ENCODE data around the gene MRAS. TPM values are rescaled to one million over a fixed set of nuclear protein-coding genes. Genes with fewer than 3 reads are reported as not detected.

MRAS gene
- total RNA-seq, 1 experiment from 2014 or later: 13.2 TPM

DNA sequence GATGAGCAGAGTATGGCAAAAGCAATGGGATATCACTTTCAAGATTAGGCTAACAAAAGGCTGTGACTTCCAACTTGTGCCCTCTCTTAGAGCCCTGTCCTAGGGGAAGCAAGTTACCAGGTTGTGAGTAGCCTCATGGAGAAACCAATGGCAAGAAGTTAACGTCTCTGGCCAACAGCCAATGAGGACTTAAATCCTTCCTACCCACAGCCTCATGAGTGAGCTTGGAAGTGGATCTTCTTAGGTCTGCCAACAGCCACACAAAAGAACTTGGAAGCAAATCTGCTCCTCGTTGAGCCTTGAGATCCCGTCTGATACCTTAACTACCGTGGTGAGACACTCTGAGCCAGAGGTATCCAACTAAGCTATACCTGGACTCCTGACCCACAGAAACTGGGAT, 24.4 kb upstream of the MRAS start:
- intact Hi-C loops (cut with micrococcal nuclease; ENCODE audit: unreplicated experiment): no loop called here
- DNase-seq: no peak
- no peak overlapping the region for H3K4me3 Mint-ChIP-seq (ENCODE audit: low read depth, unreplicated experiment)
- peaks cover under 1% of the 10 kb centered on the region for H3K36me3 Mint-ChIP-seq (ENCODE audit: insufficient read depth, unreplicated experiment)
- H3K9me3 Mint-ChIP-seq (ENCODE audit: low read depth, unreplicated experiment): no peaks in the 10 kb centered on the region
- BruUV-seq (replicated peaks): no TSS peak
- H3K27ac Mint-ChIP-seq (ENCODE audit: unreplicated experiment): no peak overlapping the region
- TF ChIP-seq, protein P1, sequence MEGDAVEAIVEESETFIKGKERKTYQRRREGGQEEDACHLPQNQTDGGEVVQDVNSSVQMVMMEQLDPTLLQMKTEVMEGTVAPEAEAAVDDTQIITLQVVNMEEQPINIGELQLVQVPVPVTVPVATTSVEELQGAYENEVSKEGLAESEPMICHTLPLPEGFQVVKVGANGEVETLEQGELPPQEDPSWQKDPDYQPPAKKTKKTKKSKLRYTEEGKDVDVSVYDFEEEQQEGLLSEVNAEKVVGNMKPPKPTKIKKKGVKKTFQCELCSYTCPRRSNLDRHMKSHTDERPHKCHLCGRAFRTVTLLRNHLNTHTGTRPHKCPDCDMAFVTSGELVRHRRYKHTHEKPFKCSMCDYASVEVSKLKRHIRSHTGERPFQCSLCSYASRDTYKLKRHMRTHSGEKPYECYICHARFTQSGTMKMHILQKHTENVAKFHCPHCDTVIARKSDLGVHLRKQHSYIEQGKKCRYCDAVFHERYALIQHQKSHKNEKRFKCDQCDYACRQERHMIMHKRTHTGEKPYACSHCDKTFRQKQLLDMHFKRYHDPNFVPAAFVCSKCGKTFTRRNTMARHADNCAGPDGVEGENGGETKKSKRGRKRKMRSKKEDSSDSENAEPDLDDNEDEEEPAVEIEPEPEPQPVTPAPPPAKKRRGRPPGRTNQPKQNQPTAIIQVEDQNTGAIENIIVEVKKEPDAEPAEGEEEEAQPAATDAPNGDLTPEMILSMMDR (IDR thresholded peaks at IDR 0.05; ENCODE audit: unreplicated experiment): no peak
- H3K4me1 Mint-ChIP-seq (ENCODE audit: low read depth, unreplicated experiment): no peaks in the 10 kb centered on the region
- CTCF ChIA-PET: no interaction called here
- peaks cover 33% of the 10 kb centered on the region for H3K27me3 Mint-ChIP-seq (ENCODE audit: unreplicated experiment)

DNA sequence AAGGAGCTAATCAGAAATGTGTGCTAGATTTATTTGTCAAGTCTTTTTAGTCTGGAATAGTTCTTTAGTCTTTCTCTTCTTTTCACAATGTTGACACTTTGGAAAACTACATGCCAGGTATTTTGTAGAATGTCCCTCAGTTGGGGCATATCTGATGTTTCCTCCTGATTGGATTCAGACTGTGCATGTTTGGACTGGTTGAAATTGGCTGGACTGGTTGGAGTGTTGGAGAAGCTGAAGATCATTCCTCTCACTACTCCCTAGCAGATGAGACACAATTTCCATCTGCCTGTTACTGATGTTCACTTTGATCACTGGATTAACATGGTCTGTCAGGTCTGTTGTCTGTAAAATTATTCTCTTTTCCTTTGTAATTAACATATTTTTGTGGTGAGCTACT, 22.4 kb upstream of the MRAS start:
- peaks cover 12% of the 10 kb centered on the region for H3K36me3 Mint-ChIP-seq (ENCODE audit: insufficient read depth, unreplicated experiment)
- H3K4me3 Mint-ChIP-seq (ENCODE audit: low read depth, unreplicated experiment): no peak overlapping the region
- TF ChIP-seq, protein P1 (IDR thresholded peaks at IDR 0.05; ENCODE audit: unreplicated experiment): no peak
- no peak overlapping the region for H3K27ac Mint-ChIP-seq (ENCODE audit: unreplicated experiment)
- intact Hi-C loops (cut with micrococcal nuclease; ENCODE audit: unreplicated experiment): no loop called here
- H3K9me3 Mint-ChIP-seq (ENCODE audit: low read depth, unreplicated experiment): no peaks in the 10 kb centered on the region
- no peak for DNase-seq
- H3K27me3 Mint-ChIP-seq (ENCODE audit: unreplicated experiment): peaks cover 21% of the 10 kb centered on the region
- no TSS peak for BruUV-seq (replicated peaks)
- CTCF ChIA-PET: interaction anchor here (0.6 kb wide), 1 partner anchor 37 kb away, joined by 9 read pairs; no protein-coding TSS in a partner anchor
- H3K4me1 Mint-ChIP-seq (ENCODE audit: low read depth, unreplicated experiment): peaks cover 7% of the 10 kb centered on the region

DNA sequence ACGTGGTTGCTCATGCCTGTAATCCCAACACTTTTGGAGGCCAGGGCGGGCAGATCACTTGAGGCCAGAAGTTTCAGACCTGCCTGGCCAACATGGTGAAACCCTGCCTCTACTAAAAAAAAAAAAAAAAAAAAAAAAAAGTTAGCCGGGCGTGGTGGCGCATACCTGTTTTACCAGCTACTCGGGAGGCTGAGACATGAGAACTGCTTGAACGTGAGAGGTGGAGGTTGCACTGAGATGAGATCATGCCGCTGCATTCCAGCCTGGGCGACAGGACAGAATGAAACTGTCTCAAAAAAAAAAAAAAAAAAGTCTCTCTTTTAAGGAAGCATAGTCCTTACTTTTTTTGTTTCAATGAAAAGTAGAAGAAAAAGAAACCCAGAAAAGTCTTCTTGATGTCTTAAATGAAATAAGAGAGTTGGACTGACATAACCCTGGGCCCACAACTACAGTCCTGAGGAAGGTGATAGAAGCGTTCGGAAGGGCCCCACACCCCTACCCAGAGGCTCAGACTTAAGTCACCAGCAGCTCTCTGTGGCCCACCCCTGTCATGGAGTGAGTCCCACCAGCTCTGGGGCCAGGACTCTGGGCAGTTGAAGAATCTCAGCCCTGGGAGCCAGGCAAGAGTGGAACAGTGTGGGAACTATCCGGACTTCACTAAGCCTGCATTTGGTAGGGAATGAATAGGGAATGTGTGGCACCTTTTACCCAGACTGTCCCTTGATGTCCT, 21.3 kb upstream of the MRAS start:
- CTCF ChIA-PET: interaction anchor here (0.6 to 0.7 kb wide), 3 partner anchors 13 to 1510 kb away, joined by 3 to 4 read pairs (median 3); no protein-coding TSS in a partner anchor
- Mint-ChIP-seq H3K4me1 (ENCODE audit: low read depth, unreplicated experiment) (peaks cover 7% of the 10 kb centered on the region), H3K27ac (ENCODE audit: unreplicated experiment) (no peak overlapping the region), H3K36me3 (ENCODE audit: insufficient read depth, unreplicated experiment) (peaks cover 12% of the 10 kb centered on the region), H3K27me3 (ENCODE audit: unreplicated experiment) (peaks cover 11% of the 10 kb centered on the region), H3K9me3 (ENCODE audit: low read depth, unreplicated experiment) (no peaks in the 10 kb centered on the region), H3K4me3 (ENCODE audit: low read depth, unreplicated experiment) (no peak overlapping the region)
- intact Hi-C loops (cut with micrococcal nuclease; ENCODE audit: unreplicated experiment): no loop called here
- no TSS peak for BruUV-seq (replicated peaks)
- DNase-seq: no peak
- TF ChIP-seq, protein P1 (IDR thresholded peaks at IDR 0.05; ENCODE audit: unreplicated experiment): no peak

DNA sequence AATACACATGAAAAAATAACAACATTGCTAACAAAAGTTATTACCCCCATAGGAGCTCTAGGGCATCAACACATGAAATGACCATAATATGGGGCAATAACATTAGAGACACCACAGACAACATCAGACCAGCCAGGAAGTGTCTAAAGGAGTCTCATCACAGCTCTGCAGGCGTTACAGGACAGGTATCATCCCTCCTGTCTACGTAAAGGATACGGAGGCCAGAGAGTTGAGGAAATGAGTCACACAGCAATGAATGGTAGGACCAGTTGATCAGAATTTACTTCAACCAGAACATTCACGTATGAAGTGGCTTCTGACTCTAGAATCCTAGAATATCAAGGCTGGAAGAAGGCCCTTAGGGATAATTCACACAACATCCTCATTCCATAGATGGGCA, 20.5 kb upstream of the MRAS start:
- Mint-ChIP-seq H3K4me3 (ENCODE audit: low read depth, unreplicated experiment) (no peak overlapping the region), H3K27me3 (ENCODE audit: unreplicated experiment) (peaks cover 8% of the 10 kb centered on the region), H3K9me3 (ENCODE audit: low read depth, unreplicated experiment) (no peaks in the 10 kb centered on the region), H3K27ac (ENCODE audit: unreplicated experiment) (no peak overlapping the region), H3K4me1 (ENCODE audit: low read depth, unreplicated experiment) (peaks cover 7% of the 10 kb centered on the region), H3K36me3 (ENCODE audit: insufficient read depth, unreplicated experiment) (peaks cover 12% of the 10 kb centered on the region)
- intact Hi-C loops (cut with micrococcal nuclease; ENCODE audit: unreplicated experiment): no loop called here
- no TSS peak for BruUV-seq (replicated peaks)
- TF ChIP-seq, protein P1 (IDR thresholded peaks at IDR 0.05; ENCODE audit: unreplicated experiment): no peak
- CTCF ChIA-PET: interaction anchor here (1.0 kb wide), 1 partner anchor 359 kb away, joined by 3 read pairs; no protein-coding TSS in a partner anchor
- DNase-seq: no peak

Measured in Calu3 (cell line).